Endothelial cell (in vitro differentiated cells): ENCODE results near the gene IQCF5. TPM values are rescaled to one million over a fixed set of nuclear protein-coding genes. Genes with fewer than 3 reads are reported as not detected.
"Not testable (repeated sequence)": the region's sequence is repeated elsewhere in the genome, so short reads cannot be mapped to it uniquely, and the experiment has no call there.

Experiments used
- DNase-seq: peaks from one replicate; pipeline ENCODE4 v3.0.0; 2021; ENCODE audit warnings: low spot score
- H3K27ac Mint-ChIP-seq: one replicate; pipeline ENCODE4 v1.8.0; 2021; ENCODE audit warnings: mixed read lengths, inconsistent platforms; ENCODE audit not compliant: unreplicated experiment
- H3K27me3 Mint-ChIP-seq: one replicate; pipeline ENCODE4 v1.8.0; 2021; ENCODE audit warnings: mild to moderate bottlenecking, moderate library complexity, mixed read lengths, inconsistent platforms; ENCODE audit not compliant: unreplicated experiment
- H3K36me3 Mint-ChIP-seq: one replicate; pipeline ENCODE4 v1.8.0; 2021; ENCODE audit warnings: mild to moderate bottlenecking, low read depth, mixed read lengths, inconsistent platforms; ENCODE audit not compliant: unreplicated experiment
- H3K4me1 Mint-ChIP-seq: one replicate; pipeline ENCODE4 v1.8.0; 2021; ENCODE audit warnings: mild to moderate bottlenecking, mixed read lengths, inconsistent platforms; ENCODE audit not compliant: unreplicated experiment
- H3K4me3 Mint-ChIP-seq: one replicate; pipeline ENCODE4 v1.8.0; 2021; ENCODE audit warnings: mild to moderate bottlenecking, mixed read lengths, inconsistent platforms; ENCODE audit not compliant: unreplicated experiment
- H3K9me3 Mint-ChIP-seq: one replicate; pipeline ENCODE4 v1.8.0; 2021; ENCODE audit warnings: mixed read lengths, inconsistent platforms; ENCODE audit not compliant: unreplicated experiment
- CTCF ChIP-seq: fragments of 200-600 bp; sonication (generic); IDR thresholded peaks from one replicate; pipeline ENCODE4 v1.5.0; 2021; ENCODE audit warnings: antibody characterized with exemption; ENCODE audit not compliant: unreplicated experiment
- total RNA-seq: library from RNA; stranded (reverse); fragmentation: NEBNext Ultra II Directional; extraction: Animal tissue kit (Norgen Biotek cat#: 25700); gene quantifications from one replicate; pipeline ENCODE4 v1.2.1, GENCODE V29; 2021; ENCODE audit not compliant: unreplicated experiment

The IQCF5 gene
- total RNA-seq, 1 donor from 2014 or later = not detected

GRCh38 chr3:51874889-51875288, 512 bp downstream of the IQCF5 start:
- Mint-ChIP-seq H3K27me3 (peaks cover 12% of the 10 kb centered on the region), H3K27ac (no peak overlapping the region), H3K9me3 (no peaks in the 10 kb centered on the region), H3K36me3 (no peaks in the 10 kb centered on the region), H3K4me1 (no peaks in the 10 kb centered on the region), H3K4me3 (no peak overlapping the region)
- no peak for TF ChIP-seq CTCF
- no peak for DNase-seq

- TF ChIP-seq CTCF = no peak
- H3K36me3 Mint-ChIP-seq = no peaks in the 10 kb centered on the region
- H3K27ac Mint-ChIP-seq = no peak overlapping the region
- H3K9me3 Mint-ChIP-seq = no peaks in the 10 kb centered on the region
- no peaks in the 10 kb centered on the region for H3K4me1 Mint-ChIP-seq
- peaks cover 12% of the 10 kb centered on the region for H3K27me3 Mint-ChIP-seq
- no peak for DNase-seq
- no peak overlapping the region for H3K4me3 Mint-ChIP-seq
These were observed 990 bp downstream of the IQCF5 start for GRCh38 chr3:51874411-51874810.

- H3K36me3 Mint-ChIP-seq = no peaks in the 10 kb centered on the region
- no peaks in the 10 kb centered on the region for H3K4me1 Mint-ChIP-seq
- H3K4me3 Mint-ChIP-seq = no peak overlapping the region
- no peak overlapping the region for H3K27ac Mint-ChIP-seq
- peaks cover 12% of the 10 kb centered on the region for H3K27me3 Mint-ChIP-seq
- H3K9me3 Mint-ChIP-seq = no peaks in the 10 kb centered on the region
- no peak for TF ChIP-seq CTCF
- no peak for DNase-seq
These were observed 1.5 kb downstream of the IQCF5 start for GRCh38 chr3:51873876-51874275.

GRCh38 chr3:51873253-51873766, 2.1 kb downstream of the IQCF5 start:
- no peak for TF ChIP-seq CTCF
- H3K4me1 Mint-ChIP-seq = no peaks in the 10 kb centered on the region
- peaks cover 12% of the 10 kb centered on the region for H3K27me3 Mint-ChIP-seq

GRCh38 chr3:51869304-51869703, 6.1 kb downstream of the IQCF5 start:
- Mint-ChIP-seq H3K27me3 (peaks cover 2% of the 10 kb centered on the region), H3K4me1 (no peaks in the 10 kb centered on the region), H3K27ac (no peak overlapping the region), H3K4me3 (no peak overlapping the region), H3K36me3 (no peaks in the 10 kb centered on the region), H3K9me3 (no peaks in the 10 kb centered on the region)
- no peak for TF ChIP-seq CTCF
- no peak for DNase-seq

More at GRCh38 chr3:51873253-51873766, 2.1 kb downstream of the IQCF5 start:
- no peak overlapping the region for H3K27ac Mint-ChIP-seq
- DNase-seq = no peak
- H3K36me3 Mint-ChIP-seq = no peaks in the 10 kb centered on the region
- H3K9me3 Mint-ChIP-seq = no peaks in the 10 kb centered on the region
- no peak overlapping the region for H3K4me3 Mint-ChIP-seq

GRCh38 chr3:51868896-51869295, 6.5 kb downstream of the IQCF5 start:
- not testable (repeated sequence) for H3K9me3 Mint-ChIP-seq, H3K27ac Mint-ChIP-seq, H3K27me3 Mint-ChIP-seq, H3K36me3 Mint-ChIP-seq, H3K4me3 Mint-ChIP-seq, DNase-seq, H3K4me1 Mint-ChIP-seq
